Measurements from ENCODE around the gene C4B. TPM values are rescaled to one million over a fixed set of nuclear protein-coding genes. Genes with fewer than 3 reads are reported as not detected.
"Not testable (repeated sequence)": the region's sequence is repeated elsewhere in the genome, so short reads cannot be mapped to it uniquely, and the experiment has no call there.

The C4B gene
- total RNA-seq, 1 donor from 2014 or later = 3.2 TPM

- not testable (repeated sequence) for H3K27ac Mint-ChIP-seq (ENCODE audit: unreplicated experiment)
Observed at GRCh38 chr6:32038878-32039277, 24.3 kb downstream of the C4B start.

GRCh38 chr6:32039321-32040274 is 25.0 kb downstream of the C4B start:
- not testable (repeated sequence) for H3K4me1 ChIP-seq (ENCODE audit: insufficient read depth, low read length); H3K4me1 Mint-ChIP-seq (ENCODE audit: low read depth, unreplicated experiment); H3K36me3 ChIP-seq (ENCODE audit: insufficient read depth, low read length); H3K4me3 Mint-ChIP-seq (ENCODE audit: unreplicated experiment); H3K9me3 Mint-ChIP-seq (ENCODE audit: unreplicated experiment); DNase-seq (ENCODE audit: low read depth); FAIRE-seq; H3K36me3 Mint-ChIP-seq (ENCODE audit: low read depth, unreplicated experiment); H3K79me2 ChIP-seq (ENCODE audit: insufficient read depth, low read length); H3K9ac ChIP-seq (ENCODE audit: low read length); H3K27me3 Mint-ChIP-seq (ENCODE audit: low read depth, unreplicated experiment); H3K27ac Mint-ChIP-seq (ENCODE audit: unreplicated experiment); H3K4me2 ChIP-seq (ENCODE audit: low read length); H3K27me3 ChIP-seq (ENCODE audit: insufficient read depth, low read length); H3K9me3 ChIP-seq (ENCODE audit: insufficient read depth, low read depth, low read length); H4K20me1 ChIP-seq (ENCODE audit: insufficient read depth, low read length); H3K27ac ChIP-seq (ENCODE audit: low read depth, low read length); H3K4me3 ChIP-seq (ENCODE audit: insufficient read depth, low read depth, low read length); H2AFZ ChIP-seq (ENCODE audit: low read depth, low read length)

More at GRCh38 chr6:32038878-32039277, 24.3 kb downstream of the C4B start:
- H3K79me2 ChIP-seq (ENCODE audit: insufficient read depth, low read length); H3K4me3 Mint-ChIP-seq (ENCODE audit: unreplicated experiment); H3K36me3 Mint-ChIP-seq (ENCODE audit: low read depth, unreplicated experiment); H3K27ac ChIP-seq (ENCODE audit: low read depth, low read length); H3K9me3 ChIP-seq (ENCODE audit: insufficient read depth, low read depth, low read length); H3K4me1 ChIP-seq (ENCODE audit: insufficient read depth, low read length); H3K9me3 Mint-ChIP-seq (ENCODE audit: unreplicated experiment); H3K36me3 ChIP-seq (ENCODE audit: insufficient read depth, low read length); H3K4me1 Mint-ChIP-seq (ENCODE audit: low read depth, unreplicated experiment); H4K20me1 ChIP-seq (ENCODE audit: insufficient read depth, low read length); H3K27me3 Mint-ChIP-seq (ENCODE audit: low read depth, unreplicated experiment); H3K4me3 ChIP-seq (ENCODE audit: insufficient read depth, low read depth, low read length); FAIRE-seq; DNase-seq (ENCODE audit: low read depth); H3K27me3 ChIP-seq (ENCODE audit: insufficient read depth, low read length); H3K4me2 ChIP-seq (ENCODE audit: low read length); H3K9ac ChIP-seq (ENCODE audit: low read length); H2AFZ ChIP-seq (ENCODE audit: low read depth, low read length): not testable (repeated sequence)

GRCh38 chr6:32040299-32041049 is 25.9 kb downstream of the C4B start:
- H3K27me3 Mint-ChIP-seq (ENCODE audit: low read depth, unreplicated experiment); H3K27ac ChIP-seq (ENCODE audit: low read depth, low read length); H3K9me3 ChIP-seq (ENCODE audit: insufficient read depth, low read depth, low read length); FAIRE-seq; H3K79me2 ChIP-seq (ENCODE audit: insufficient read depth, low read length); H3K9me3 Mint-ChIP-seq (ENCODE audit: unreplicated experiment); H3K4me1 Mint-ChIP-seq (ENCODE audit: low read depth, unreplicated experiment); H3K4me1 ChIP-seq (ENCODE audit: insufficient read depth, low read length); H3K4me3 ChIP-seq (ENCODE audit: insufficient read depth, low read depth, low read length); H3K4me2 ChIP-seq (ENCODE audit: low read length); H3K4me3 Mint-ChIP-seq (ENCODE audit: unreplicated experiment); H2AFZ ChIP-seq (ENCODE audit: low read depth, low read length); H4K20me1 ChIP-seq (ENCODE audit: insufficient read depth, low read length); DNase-seq (ENCODE audit: low read depth); H3K27me3 ChIP-seq (ENCODE audit: insufficient read depth, low read length); H3K36me3 ChIP-seq (ENCODE audit: insufficient read depth, low read length); H3K9ac ChIP-seq (ENCODE audit: low read length); H3K27ac Mint-ChIP-seq (ENCODE audit: unreplicated experiment); H3K36me3 Mint-ChIP-seq (ENCODE audit: low read depth, unreplicated experiment): not testable (repeated sequence)

GRCh38 chr6:32041050-32041321 is 26.4 kb downstream of the C4B start:
- not testable (repeated sequence) for DNase-seq (ENCODE audit: low read depth); H3K36me3 Mint-ChIP-seq (ENCODE audit: low read depth, unreplicated experiment); H3K4me1 ChIP-seq (ENCODE audit: insufficient read depth, low read length); H3K27me3 Mint-ChIP-seq (ENCODE audit: low read depth, unreplicated experiment); H3K4me3 Mint-ChIP-seq (ENCODE audit: unreplicated experiment); H3K9me3 ChIP-seq (ENCODE audit: insufficient read depth, low read depth, low read length); FAIRE-seq; H3K27ac ChIP-seq (ENCODE audit: low read depth, low read length); H3K9ac ChIP-seq (ENCODE audit: low read length); H3K79me2 ChIP-seq (ENCODE audit: insufficient read depth, low read length); H3K9me3 Mint-ChIP-seq (ENCODE audit: unreplicated experiment); H3K4me3 ChIP-seq (ENCODE audit: insufficient read depth, low read depth, low read length); H3K27ac Mint-ChIP-seq (ENCODE audit: unreplicated experiment); H2AFZ ChIP-seq (ENCODE audit: low read depth, low read length); H3K4me1 Mint-ChIP-seq (ENCODE audit: low read depth, unreplicated experiment); H3K27me3 ChIP-seq (ENCODE audit: insufficient read depth, low read length); H4K20me1 ChIP-seq (ENCODE audit: insufficient read depth, low read length); H3K36me3 ChIP-seq (ENCODE audit: insufficient read depth, low read length); H3K4me2 ChIP-seq (ENCODE audit: low read length)

- H3K4me1 Mint-ChIP-seq (ENCODE audit: low read depth, unreplicated experiment); H3K79me2 ChIP-seq (ENCODE audit: insufficient read depth, low read length); H3K4me1 ChIP-seq (ENCODE audit: insufficient read depth, low read length); H2AFZ ChIP-seq (ENCODE audit: low read depth, low read length); H3K27ac Mint-ChIP-seq (ENCODE audit: unreplicated experiment); DNase-seq (ENCODE audit: low read depth); H3K9me3 ChIP-seq (ENCODE audit: insufficient read depth, low read depth, low read length); H3K27me3 Mint-ChIP-seq (ENCODE audit: low read depth, unreplicated experiment); H3K27ac ChIP-seq (ENCODE audit: low read depth, low read length); H3K27me3 ChIP-seq (ENCODE audit: insufficient read depth, low read length); H3K36me3 ChIP-seq (ENCODE audit: insufficient read depth, low read length); H3K36me3 Mint-ChIP-seq (ENCODE audit: low read depth, unreplicated experiment); H3K4me3 Mint-ChIP-seq (ENCODE audit: unreplicated experiment); H3K4me2 ChIP-seq (ENCODE audit: low read length); FAIRE-seq; H3K4me3 ChIP-seq (ENCODE audit: insufficient read depth, low read depth, low read length); H4K20me1 ChIP-seq (ENCODE audit: insufficient read depth, low read length); H3K9ac ChIP-seq (ENCODE audit: low read length); H3K9me3 Mint-ChIP-seq (ENCODE audit: unreplicated experiment): not testable (repeated sequence)
Observed at GRCh38 chr6:32041385-32041784, 26.8 kb downstream of the C4B start.

GRCh38 chr6:32042276-32042675 is 27.7 kb downstream of the C4B start:
- not testable (repeated sequence) for H3K27me3 Mint-ChIP-seq (ENCODE audit: low read depth, unreplicated experiment); H3K36me3 ChIP-seq (ENCODE audit: insufficient read depth, low read length); H3K9me3 ChIP-seq (ENCODE audit: insufficient read depth, low read depth, low read length); H3K27ac Mint-ChIP-seq (ENCODE audit: unreplicated experiment); H2AFZ ChIP-seq (ENCODE audit: low read depth, low read length); H3K4me3 Mint-ChIP-seq (ENCODE audit: unreplicated experiment); H3K36me3 Mint-ChIP-seq (ENCODE audit: low read depth, unreplicated experiment); H3K4me2 ChIP-seq (ENCODE audit: low read length); FAIRE-seq; H3K9me3 Mint-ChIP-seq (ENCODE audit: unreplicated experiment); H3K9ac ChIP-seq (ENCODE audit: low read length); H3K27me3 ChIP-seq (ENCODE audit: insufficient read depth, low read length); DNase-seq (ENCODE audit: low read depth); H3K79me2 ChIP-seq (ENCODE audit: insufficient read depth, low read length); H3K27ac ChIP-seq (ENCODE audit: low read depth, low read length); H4K20me1 ChIP-seq (ENCODE audit: insufficient read depth, low read length); H3K4me1 Mint-ChIP-seq (ENCODE audit: low read depth, unreplicated experiment); H3K4me3 ChIP-seq (ENCODE audit: insufficient read depth, low read depth, low read length)
- H3K4me1 ChIP-seq (ENCODE audit: insufficient read depth, low read length) = peaks cover 13% of the 10 kb centered on the region

Measured in astrocyte (in vitro differentiated cells and primary cell).